Jurkat, Clone E6-1 (cell line): ENCODE results near the gene CALHM2.
A peak's percentile ranks its signal among the peaks of the same experiment; 100 is the strongest.

Experiments
- DNase-seq: peaks from one replicate; pipeline ENCODE4 v3.0.0-alpha.2; 2011; ENCODE audit warnings: low read depth, low spot score
- H3K4me3 ChIP-seq: 2 replicates; pipeline ENCODE4 v1.5.1; 2011; ENCODE audit warnings: mild to moderate bottlenecking, low read length, control low read depth, moderate library complexity

CALHM2 gene

DNA sequence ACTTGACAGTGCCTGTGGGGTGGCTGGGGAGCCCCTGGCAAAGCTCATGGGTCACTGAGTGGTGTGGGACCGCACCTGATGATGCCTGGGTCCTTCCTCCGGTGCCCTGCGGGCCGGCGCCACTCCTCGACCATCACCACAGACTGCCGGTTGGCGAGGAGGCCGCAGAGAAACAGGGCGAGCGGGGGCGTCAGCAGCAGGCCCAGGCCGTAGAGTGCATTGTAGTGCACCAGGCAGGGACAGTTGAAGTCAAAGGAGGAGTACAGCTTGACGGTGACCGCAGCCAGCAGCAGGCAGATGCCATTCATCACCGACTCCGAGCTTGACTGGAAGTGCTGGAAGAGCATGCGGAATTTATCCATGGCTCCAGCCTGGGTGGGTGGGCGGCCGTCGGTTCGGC is 26.5 kb upstream of the CALHM2 start:
- H3K4me3 ChIP-seq = no peak overlapping the region
- DNase-seq = no peak

GRCh38 chr10:103476046-103476768 is 24.0 kb upstream of the CALHM2 start:
- DNase-seq = no peak
- no peak overlapping the region for H3K4me3 ChIP-seq

DNA sequence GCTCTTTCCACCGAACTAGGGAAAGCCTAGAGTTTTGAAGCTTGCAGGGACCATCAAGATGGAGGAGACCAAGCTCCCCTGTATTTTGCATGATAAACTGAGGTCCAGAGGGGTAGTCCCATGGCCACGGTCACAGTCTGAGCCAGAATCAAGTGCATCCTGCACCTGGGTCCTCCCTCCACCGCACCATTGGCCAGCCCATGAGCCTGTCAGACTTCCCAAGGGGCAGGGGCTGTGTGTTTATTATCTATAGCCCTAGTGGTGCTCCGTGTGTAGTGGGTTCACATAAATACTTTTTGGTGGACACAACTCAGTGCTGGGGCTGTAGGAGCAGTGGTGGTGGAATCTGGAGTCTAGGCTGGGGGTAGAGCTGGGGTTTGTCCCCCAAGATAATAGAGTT is 23.3 kb upstream of the CALHM2 start:
- H3K4me3 ChIP-seq = no peak overlapping the region
- DNase-seq = no peak

DNA sequence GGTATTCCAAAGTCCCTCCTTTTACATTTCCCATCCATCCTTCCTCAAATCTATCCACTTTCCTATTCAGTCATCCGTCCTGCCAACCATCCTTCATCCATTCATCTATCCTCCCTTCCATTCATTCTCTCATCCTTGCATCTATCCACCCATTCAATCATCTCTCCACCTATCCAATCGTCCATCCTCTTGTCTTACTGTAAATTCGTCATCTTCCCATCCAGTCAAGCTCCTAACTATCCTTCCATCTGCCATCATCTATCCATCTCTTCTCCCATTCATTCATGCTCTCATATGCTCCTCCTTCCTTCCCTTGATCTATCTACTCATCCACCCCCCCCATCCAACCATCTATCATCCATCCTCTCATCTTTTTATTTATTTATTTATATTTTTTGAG is 21.9 kb upstream of the CALHM2 start:
- H3K4me3 ChIP-seq = no peak overlapping the region
- no peak for DNase-seq

DNA sequence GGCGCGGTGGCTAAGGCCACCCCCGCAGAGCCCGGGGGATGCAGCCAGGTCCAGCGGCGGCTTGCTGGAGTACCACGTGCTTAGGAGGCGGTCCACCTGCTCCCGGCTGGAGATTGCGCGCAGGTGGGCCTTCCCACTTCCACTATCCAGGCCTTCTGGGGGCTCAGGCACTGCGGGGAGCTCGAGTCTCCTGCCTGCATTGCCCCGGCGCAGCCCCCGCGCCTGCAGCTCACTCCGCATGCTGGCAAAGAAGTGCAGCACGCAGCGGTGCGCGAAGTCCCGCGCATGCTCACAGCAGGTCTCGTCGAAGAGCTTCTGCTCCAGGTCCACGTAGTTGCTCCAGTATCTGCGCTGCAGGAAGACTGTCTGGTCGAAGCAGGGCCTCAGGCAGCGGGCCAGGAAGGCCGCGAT is 21.1 kb upstream of the CALHM2 start:
- no peak for DNase-seq

DNA sequence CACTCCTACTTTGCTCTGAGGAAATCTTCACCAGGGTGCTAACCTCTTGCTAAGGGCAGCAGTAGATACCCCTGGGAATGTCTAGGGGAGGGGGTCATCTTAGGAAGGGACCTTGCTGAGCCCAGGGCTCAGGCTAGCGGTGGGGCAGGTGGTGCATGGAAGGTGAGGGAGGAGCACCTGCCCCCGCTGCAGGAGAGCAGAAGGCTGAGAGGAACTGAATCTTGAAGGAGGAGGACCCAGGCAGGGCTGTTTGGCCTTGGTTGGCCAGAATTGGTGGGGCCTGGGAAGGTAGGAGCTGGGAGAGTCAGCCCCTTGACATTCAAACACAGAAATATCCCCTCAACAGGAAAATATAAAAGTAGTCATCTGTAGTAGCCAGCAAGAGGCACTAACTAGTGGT is 19.8 kb upstream of the CALHM2 start:
- H3K4me3 ChIP-seq = no peak overlapping the region
- DNase-seq = no peak

More for the DNA sequence above, 21.1 kb upstream of the CALHM2 start:
- H3K4me3 ChIP-seq = no peak overlapping the region

GRCh38 chr10:103470761-103471653 is 18.8 kb upstream of the CALHM2 start:
- H3K4me3 ChIP-seq = no peak overlapping the region
- DNase-seq = peak; percentile 51

DNA sequence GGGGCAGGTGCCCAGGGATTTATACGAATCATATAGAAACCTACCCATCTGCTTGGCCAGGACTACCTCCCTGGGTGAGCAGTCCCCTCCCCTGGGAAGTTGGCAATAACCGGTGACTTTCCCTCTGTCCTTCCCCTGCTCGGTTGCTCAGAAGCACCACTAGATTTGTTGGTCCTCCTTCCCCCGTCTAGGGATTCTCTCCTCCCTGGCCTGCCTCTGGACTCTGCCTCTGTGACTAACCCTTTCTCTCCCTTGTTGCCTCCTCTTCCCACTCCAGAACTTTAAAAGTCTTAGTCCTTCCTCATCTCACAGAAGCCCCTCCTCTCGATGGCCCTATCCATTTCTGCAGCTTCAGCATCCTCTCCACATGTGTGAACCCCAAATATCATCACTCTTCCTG is 17.0 kb upstream of the CALHM2 start:
- no peak overlapping the region for H3K4me3 ChIP-seq
- DNase-seq = no peak

DNA sequence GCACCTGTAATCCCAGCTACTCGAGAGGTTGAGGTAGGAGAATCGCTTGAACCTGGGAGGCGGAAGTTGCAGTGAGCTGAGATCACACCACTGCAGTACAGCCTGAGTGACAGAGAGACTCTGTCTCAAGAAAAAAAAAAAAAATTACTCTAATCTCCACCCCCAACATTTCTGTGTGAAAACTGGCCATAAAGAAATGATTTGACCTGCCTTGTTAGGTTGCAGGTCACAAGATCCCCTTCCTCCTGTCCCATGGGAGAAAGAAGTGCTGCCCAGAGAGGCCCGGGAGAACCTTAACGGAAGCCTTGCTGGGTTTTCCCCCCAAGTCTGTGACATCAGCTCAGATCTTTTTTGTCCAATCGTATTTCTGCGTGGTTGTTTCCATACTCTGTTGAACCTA is 15.2 kb upstream of the CALHM2 start:
- no peak overlapping the region for H3K4me3 ChIP-seq
- DNase-seq = no peak

DNA sequence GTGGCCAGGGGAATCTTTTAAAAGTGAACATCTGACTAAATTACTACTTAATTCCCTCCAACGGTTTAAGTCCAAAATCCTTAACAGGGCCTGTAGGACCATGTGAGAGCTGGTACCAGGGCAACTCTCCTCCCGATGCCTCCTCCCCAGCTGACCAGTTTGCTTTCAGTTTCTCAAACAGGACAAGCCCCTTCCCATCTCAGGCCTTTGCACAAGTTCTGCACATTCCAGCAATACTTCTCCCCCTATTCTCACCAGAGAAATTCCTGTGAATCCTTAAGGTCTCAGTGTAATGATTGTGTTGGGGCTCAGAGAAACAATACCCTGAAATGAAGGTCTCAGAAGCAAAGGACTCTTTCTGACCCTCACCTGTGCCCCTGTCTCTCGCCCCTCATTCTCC is 14.6 kb upstream of the CALHM2 start:
- DNase-seq = no peak
- H3K4me3 ChIP-seq = no peak overlapping the region

DNA sequence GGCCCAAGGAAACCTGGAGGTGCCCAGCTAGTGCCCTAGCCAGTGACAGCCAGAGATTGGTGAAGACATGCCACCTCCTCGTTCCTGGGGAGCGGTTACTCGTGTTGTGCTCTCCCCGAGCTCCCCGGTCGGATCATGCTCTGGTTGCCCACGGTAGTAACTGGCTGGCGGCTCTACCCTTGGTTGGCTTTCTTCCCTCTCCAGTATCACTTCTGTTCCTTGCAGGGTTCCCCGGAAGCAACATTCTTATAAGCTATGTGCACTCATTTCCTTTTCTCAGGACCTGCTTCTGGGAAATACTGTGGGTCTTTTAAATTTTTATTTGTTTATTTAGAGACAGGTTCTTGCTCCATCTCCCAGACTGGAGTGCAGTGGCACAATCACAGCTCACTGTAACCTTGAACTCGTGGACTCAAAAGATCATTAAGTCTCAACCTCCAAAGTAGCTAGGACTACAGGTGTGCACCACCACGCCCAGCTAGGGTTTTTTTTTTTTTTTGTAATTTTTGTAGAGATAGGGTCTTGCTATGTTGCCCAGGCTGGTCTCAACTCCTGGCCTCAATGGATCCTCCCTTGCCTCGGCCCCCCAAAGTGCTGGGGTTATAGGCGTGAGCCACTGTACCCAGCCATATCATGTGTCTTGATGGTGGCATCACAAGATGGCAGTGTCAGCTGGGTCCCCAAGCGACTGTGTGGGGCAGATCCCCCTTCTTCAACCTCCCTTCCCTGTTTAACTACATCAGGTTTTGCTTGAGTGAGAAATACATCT is 13.4 kb upstream of the CALHM2 start:
- no peak overlapping the region for H3K4me3 ChIP-seq
- no peak for DNase-seq

GRCh38 chr10:103463499-103463898 is 11.3 kb upstream of the CALHM2 start:
- no peak overlapping the region for H3K4me3 ChIP-seq
- DNase-seq = no peak

DNA sequence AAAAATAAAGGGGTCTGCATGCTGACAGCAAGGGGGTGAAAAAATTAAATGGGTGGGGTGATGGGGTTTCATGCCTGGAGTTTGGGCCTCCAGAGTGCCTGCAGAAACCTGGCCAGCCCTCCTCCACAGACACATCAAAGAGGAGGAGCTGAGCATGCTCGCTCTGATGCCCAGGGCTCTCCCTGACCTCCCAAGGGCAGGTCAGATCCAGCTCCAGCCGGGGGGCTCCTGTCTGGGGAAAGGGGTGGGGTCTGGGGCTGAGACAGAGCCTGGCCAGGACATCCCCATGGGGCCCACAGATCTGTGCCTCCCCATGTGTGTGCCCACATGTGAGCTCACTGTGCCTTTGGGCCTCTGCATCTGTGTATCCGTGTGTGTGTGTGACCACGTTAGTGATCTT is 7.4 kb upstream of the CALHM2 start:
- DNase-seq = no peak
- H3K4me3 ChIP-seq = no peak overlapping the region

DNA sequence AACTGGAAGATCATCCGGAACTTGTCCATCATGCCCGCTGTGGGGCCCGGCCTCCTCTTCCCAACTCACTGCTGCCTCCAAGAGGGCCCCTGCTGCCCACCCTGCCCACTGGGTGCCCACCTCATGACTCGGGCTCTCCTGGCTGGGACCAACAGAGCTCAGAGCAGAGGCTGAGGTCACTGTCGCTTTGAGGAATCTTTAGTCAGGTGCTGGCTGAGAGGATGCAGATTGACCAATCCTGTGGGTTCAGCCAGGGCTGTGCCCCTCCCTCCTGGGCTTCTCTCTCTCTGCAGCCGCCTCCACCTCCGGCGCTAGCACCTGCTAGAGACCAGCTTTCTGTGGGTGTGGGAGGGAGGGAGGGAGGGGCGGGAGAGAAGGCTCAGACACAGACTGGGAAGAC is 6.5 kb upstream of the CALHM2 start, which contains the start of gene CALHM1:
Gene CALHM1 (minus strand): TSS at position 181 of the 400 bp plus-strand sequence. CDS start 149 bp downstream, at position 32.
- no peak within 1 kb of the TSS for H3K4me3 ChIP-seq
- no peak for DNase-seq

- DNase-seq = no peak
- no peak overlapping the region for H3K4me3 ChIP-seq
Observed at GRCh38 chr10:103457896-103458583, 5.9 kb upstream of the CALHM2 start.

DNA sequence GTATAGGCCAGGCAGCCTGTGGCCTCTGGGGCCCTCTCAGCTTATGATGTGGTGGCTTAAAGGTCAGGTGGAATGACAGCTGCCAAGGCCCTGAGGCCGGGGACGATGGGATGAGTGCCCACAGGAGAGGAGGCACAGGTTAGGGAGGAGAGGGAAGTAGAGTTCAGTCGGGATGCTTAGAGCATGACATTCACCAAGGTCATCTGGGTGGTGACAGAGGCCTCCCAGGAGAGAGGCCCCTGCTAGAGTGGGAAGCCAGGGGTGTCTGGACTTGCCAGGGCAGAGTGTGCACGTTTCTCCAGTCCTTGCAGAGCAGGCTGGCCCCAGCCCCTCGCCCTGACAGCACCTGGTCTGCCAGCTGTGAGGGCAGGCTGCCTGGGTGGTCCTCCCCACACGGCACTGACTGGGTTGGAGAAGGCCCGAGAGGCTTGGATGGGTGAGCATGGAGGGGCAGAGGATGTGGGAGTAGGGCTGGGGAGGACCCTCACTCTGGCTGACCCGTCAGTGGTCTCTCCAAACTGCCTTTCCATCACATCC is 5.1 kb upstream of the CALHM2 start:
- no peak for DNase-seq
- no peak overlapping the region for H3K4me3 ChIP-seq

GRCh38 chr10:103456074-103456660 is 4.0 kb upstream of the CALHM2 start:
- no peak for DNase-seq

DNA sequence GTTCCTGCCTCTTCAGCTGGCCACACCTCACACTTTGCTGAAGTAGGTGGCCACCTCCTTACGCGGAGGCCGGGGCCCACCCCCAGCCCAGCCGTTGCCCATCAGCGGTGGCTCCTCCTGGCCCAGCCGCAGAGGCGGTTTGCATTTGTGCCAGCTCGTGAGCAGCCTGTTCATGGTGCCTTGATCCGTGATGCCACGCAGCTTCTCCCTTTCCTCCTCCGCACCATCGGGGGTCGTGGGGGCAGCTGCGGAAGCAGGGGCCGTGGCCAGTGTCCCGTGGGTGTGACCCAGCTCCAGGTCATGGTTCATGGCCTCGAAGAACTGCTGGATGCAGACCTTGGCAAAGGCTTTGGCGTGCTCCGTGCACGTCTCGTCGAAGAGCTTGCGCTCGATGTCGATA is 3.1 kb upstream of the CALHM2 start:
- H3K4me3 ChIP-seq = no peak overlapping the region
- DNase-seq = no peak

More at GRCh38 chr10:103456074-103456660, 4.0 kb upstream of the CALHM2 start:
- H3K4me3 ChIP-seq = no peak overlapping the region
